Fibroblast of lung (primary cell): ENCODE measurements around the gene PLA1A. TPM values are rescaled to one million over a fixed set of nuclear protein-coding genes. Genes with fewer than 3 reads are reported as not detected.

ENCODE experiments used
- DNase-seq, 2 donors: peaks; one replicate each; pipeline versions ENCODE4 v3.0.0 to v3.0.0-alpha.2; 2010; ENCODE audit warnings: low read depth in 2 of 2
- H2AFZ ChIP-seq: 2 replicates; pipeline ENCODE4 v1.5.1; 2012; ENCODE audit warnings: low read length, control low read depth, inconsistent platforms
- H3K27ac ChIP-seq: 2 replicates; pipeline ENCODE4 v1.5.1; 2011; ENCODE audit warnings: low read length, control low read depth; ENCODE audit not compliant: insufficient read depth
- H3K27me3 ChIP-seq: 2 replicates; pipeline ENCODE4 v1.5.1; 2011; ENCODE audit warnings: mild to moderate bottlenecking, low read length; ENCODE audit not compliant: control insufficient read depth, insufficient read depth
- H3K36me3 ChIP-seq: 2 replicates; pipeline ENCODE4 v1.5.1; 2011; ENCODE audit warnings: low read length; ENCODE audit not compliant: control insufficient read depth, insufficient read depth
- H3K4me1 ChIP-seq: 2 replicates; pipeline ENCODE4 v1.5.1; 2011; ENCODE audit warnings: low read length; ENCODE audit not compliant: control insufficient read depth, insufficient read depth; ENCODE audit errors: extremely low read depth
- H3K4me2 ChIP-seq: 2 replicates; pipeline ENCODE4 v1.5.1; 2011; ENCODE audit warnings: low read length, control low read depth; ENCODE audit not compliant: insufficient read depth; ENCODE audit errors: extremely low read depth
- H3K4me3 ChIP-seq, 4 experiments: fragments of 200-600 bp in 1 of 4; sonication (generic) in 1 of 4; replicated peaks in 1 of 4; 2 replicates each; pipeline ENCODE4 v1.5.1; 2011 to 2016; ENCODE audit warnings: low read length in 4 of 4, low read depth in 3 of 4, mild to moderate bottlenecking in 3 of 4, control low read depth in 2 of 4, inconsistent platforms in 1 of 4, mixed read lengths in 1 of 4; ENCODE audit not compliant: insufficient read depth in 1 of 4; ENCODE audit errors: control extremely low read depth in 1 of 4
- H3K79me2 ChIP-seq: 2 replicates; pipeline ENCODE4 v1.5.1; 2012; ENCODE audit warnings: mild to moderate bottlenecking, low read length, inconsistent platforms; ENCODE audit not compliant: control insufficient read depth, insufficient read depth
- H3K9ac ChIP-seq: 2 replicates; pipeline ENCODE4 v1.5.1; 2011; ENCODE audit warnings: mild to moderate bottlenecking, low read length, control low read depth; ENCODE audit not compliant: insufficient read depth
- H3K9me3 ChIP-seq: 2 replicates; pipeline ENCODE4 v1.5.1; 2012; ENCODE audit warnings: low read depth, low read length; ENCODE audit not compliant: control insufficient read depth, insufficient read depth
- H4K20me1 ChIP-seq: 2 replicates; pipeline ENCODE4 v1.5.1; 2011; ENCODE audit warnings: low read length; ENCODE audit not compliant: control insufficient read depth, insufficient read depth; ENCODE audit errors: extremely low read depth
- CTCF ChIP-seq, 2 donors: IDR thresholded peaks in 1 of 2; conservative IDR thresholded peaks in 1 of 2; 1 replicate in 1 of 2; 2 replicates in 1 of 2; pipeline ENCODE4 v1.5.1; 2011 to 2012; ENCODE audit warnings: low read length in 2 of 2, control low read depth in 1 of 2, inconsistent platforms in 1 of 2, low read depth in 1 of 2, mild to moderate bottlenecking in 1 of 2
- EZH2 ChIP-seq: IDR thresholded peaks from 2 replicates; pipeline ENCODE4 v1.5.1; 2012; ENCODE audit warnings: low read length, control low read depth, mild to moderate bottlenecking; ENCODE audit errors: missing control alignments
- polyA plus RNA-seq, 2 donors: library from polyadenylated mRNA; depleted of rRNA in 1 of 2; stranded (reverse) in 1 of 2; unstranded in 1 of 2; fragments of >200 nt; gene quantifications; 2 replicates each; pipeline ENCODE4 v1.2.1, GENCODE V29; 2011 to 2012; ENCODE audit warnings: missing spikeins in 1 of 2
- total RNA-seq: library from RNA; depleted of rRNA; stranded (reverse); fragments of >200 nt; gene quantifications from 2 replicates; pipeline ENCODE4 v1.2.1, GENCODE V29; 2014

Gene PLA1A
- total and polyA plus RNA-seq, 2 donors (not counting 1 experiment from before 2014, with no cell fraction given) = under 0.01 TPM; not detected in 1

GRCh38 chr3:119672776-119673175, 75.1 kb downstream of the PLA1A start:
- no peak overlapping the region for H2AFZ ChIP-seq
- no peak overlapping the region for H3K9ac ChIP-seq
- H3K4me2 ChIP-seq = no peak overlapping the region
- no peaks in the 10 kb centered on the region for H3K27me3 ChIP-seq
- no peaks in the 10 kb centered on the region for H4K20me1 ChIP-seq
- H3K27ac ChIP-seq = no peak overlapping the region
- H3K9me3 ChIP-seq = no peaks in the 10 kb centered on the region
- no peaks in the 10 kb centered on the region for H3K4me1 ChIP-seq
- H3K4me3 ChIP-seq = no peak overlapping the region
- no peaks in the 10 kb centered on the region for H3K36me3 ChIP-seq
- DNase-seq = no peak
- no peak for TF ChIP-seq EZH2
- TF ChIP-seq CTCF (conservative IDR thresholded peaks at IDR 0.05 in 1 of 2, IDR thresholded peaks at IDR 0.05 in 1 of 2; ENCODE audit: low read depth in 1 of 2, low read length in 2 of 2) = no peak
- peaks cover 2% of the 10 kb centered on the region for H3K79me2 ChIP-seq

GRCh38 chr3:119673875-119674274, 76.2 kb downstream of the PLA1A start:
- H3K4me3 ChIP-seq = no peak overlapping the region
- no peak for DNase-seq
- H3K4me2 ChIP-seq = no peak overlapping the region
- H3K4me1 ChIP-seq = no peaks in the 10 kb centered on the region
- no peak overlapping the region for H2AFZ ChIP-seq
- no peaks in the 10 kb centered on the region for H3K36me3 ChIP-seq
- no peaks in the 10 kb centered on the region for H4K20me1 ChIP-seq
- H3K27me3 ChIP-seq = no peaks in the 10 kb centered on the region
- no peak overlapping the region for H3K9ac ChIP-seq
- H3K79me2 ChIP-seq = peaks cover 2% of the 10 kb centered on the region
- no peaks in the 10 kb centered on the region for H3K9me3 ChIP-seq
- TF ChIP-seq CTCF (conservative IDR thresholded peaks at IDR 0.05 in 1 of 2, IDR thresholded peaks at IDR 0.05 in 1 of 2; ENCODE audit: low read depth in 1 of 2, low read length in 2 of 2) (no peak), EZH2 (no peak)
- no peak overlapping the region for H3K27ac ChIP-seq

- Histone ChIP-seq H3K4me3 (peak overlapping the region in 1 of 4 experiments; percentile 90), H3K79me2 (peaks cover 2% of the 10 kb centered on the region), H3K4me1 (no peaks in the 10 kb centered on the region), H4K20me1 (no peaks in the 10 kb centered on the region), H3K9ac (no peak overlapping the region), H3K27ac (no peak overlapping the region), H3K4me2 (peak overlapping the region; percentile 88), H2AFZ (no peak overlapping the region), H3K9me3 (no peaks in the 10 kb centered on the region), H3K27me3 (no peaks in the 10 kb centered on the region), H3K36me3 (no peaks in the 10 kb centered on the region)
- no peak for DNase-seq
- no peak for TF ChIP-seq EZH2
- no peak for TF ChIP-seq CTCF (conservative IDR thresholded peaks at IDR 0.05 in 1 of 2, IDR thresholded peaks at IDR 0.05 in 1 of 2; ENCODE audit: low read depth in 1 of 2, low read length in 2 of 2)
Measured at GRCh38 chr3:119675188-119675874, 77.6 kb downstream of the PLA1A start.
